Putamen (tissue), 1 donor: ENCODE data around the gene MPV17L2.
A peak's percentile ranks its signal among the peaks of the same experiment; 100 is the strongest.

ENCODE experiments used
- DNase-seq: peaks from one replicate; pipeline ENCODE4 v3.0.0-alpha.2; 2016; ENCODE audit warnings: low spot score

MPV17L2 gene

GRCh38 chr19:18160971-18161635 lies 31.9 kb upstream of the MPV17L2 start:
- DNase-seq: peak; percentile 73

GRCh38 chr19:18161636-18162002 lies 31.4 kb upstream of the MPV17L2 start:
- peak; percentile 54 for DNase-seq

- no peak for DNase-seq
Observed at GRCh38 chr19:18164072-18164471, 28.9 kb upstream of the MPV17L2 start.

- DNase-seq: no peak
Observed at GRCh38 chr19:18165794-18166544, 27.0 kb upstream of the MPV17L2 start.

- no peak for DNase-seq
Observed at GRCh38 chr19:18167011-18167410, 26.0 kb upstream of the MPV17L2 start.

GRCh38 chr19:18167975-18168645 lies 24.9 kb upstream of the MPV17L2 start:
- DNase-seq: no peak

- no peak for DNase-seq
Observed at GRCh38 chr19:18168673-18169381, 24.2 kb upstream of the MPV17L2 start.

- no peak for DNase-seq
Observed at GRCh38 chr19:18170714-18171255, 22.2 kb upstream of the MPV17L2 start.

GRCh38 chr19:18171605-18172327 lies 21.3 kb upstream of the MPV17L2 start:
- DNase-seq: no peak

- no peak for DNase-seq
Observed at GRCh38 chr19:18172331-18173053, 20.5 kb upstream of the MPV17L2 start.

- DNase-seq: no peak
Observed at GRCh38 chr19:18173054-18173571, 19.9 kb upstream of the MPV17L2 start.

GRCh38 chr19:18173572-18174288 lies 19.3 kb upstream of the MPV17L2 start, which contains the start of gene IFI30:
Gene IFI30 (plus strand): TSS chr19:18173813. CDS start chr19:18173842, 29 bp downstream.
- DNase-seq: no peak

- DNase-seq: no peak
Observed at GRCh38 chr19:18174983-18175382, 18.0 kb upstream of the MPV17L2 start.

GRCh38 chr19:18176367-18177310 lies 16.4 kb upstream of the MPV17L2 start:
- DNase-seq: no peak

GRCh38 chr19:18179957-18180356 lies 13.1 kb upstream of the MPV17L2 start:
- DNase-seq: no peak

GRCh38 chr19:18183529-18183928 lies 9.5 kb upstream of the MPV17L2 start:
- no peak for DNase-seq

- DNase-seq: no peak
Observed at GRCh38 chr19:18185538-18185937, 7.5 kb upstream of the MPV17L2 start.

GRCh38 chr19:18190278-18190677 lies 2.7 kb upstream of the MPV17L2 start:
- no peak for DNase-seq

- no peak for DNase-seq
Observed at GRCh38 chr19:18191640-18192062, 1.4 kb upstream of the MPV17L2 start.
